GM20000 (cell line): ENCODE results near the gene ARF1.

Experiments
- DNase-seq: peaks from one replicate; pipeline ENCODE4 v3.0.0; 2012; ENCODE audit warnings: low spot score
- TF ChIP-seq, protein P1 (sequence below): IDR thresholded peaks from 2 replicates; pipeline ENCODE4 v1.5.1; 2012; ENCODE audit warnings: mild to moderate bottlenecking, control low read depth; ENCODE audit errors: extremely low read depth, missing control alignments

The ARF1 gene

DNA sequence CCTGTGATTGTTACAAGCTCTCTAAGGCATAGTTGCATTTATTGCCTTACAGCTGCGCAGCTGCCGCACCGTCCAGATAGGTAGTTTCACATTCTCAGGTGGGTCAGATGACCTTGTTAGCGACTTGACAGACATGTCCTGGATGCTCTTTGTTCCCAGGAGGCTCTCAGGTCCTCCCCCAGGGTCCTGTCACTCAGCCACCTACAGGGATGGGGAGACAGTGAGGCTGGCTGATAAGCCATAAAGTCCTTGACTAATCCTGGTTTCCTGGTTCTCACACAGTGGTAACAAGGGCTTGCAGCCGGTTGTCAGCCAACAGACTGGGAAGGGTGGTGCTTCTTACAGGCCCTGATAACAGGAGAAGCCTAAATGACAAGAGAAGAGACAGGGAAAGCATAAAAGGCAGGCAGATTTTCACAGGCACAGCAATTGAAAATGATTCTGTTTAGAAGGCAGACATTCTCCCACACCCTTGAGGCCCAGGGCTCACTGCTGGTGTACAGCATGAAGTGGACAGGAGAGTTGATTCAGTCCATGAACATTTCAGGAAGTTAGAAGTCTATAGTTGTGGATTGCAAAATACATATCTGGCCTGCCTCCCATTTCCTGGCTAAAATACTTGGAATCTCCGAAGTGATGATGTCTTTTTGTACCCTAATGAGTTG lies 2.9 kb downstream of the ARF1 start:
- DNase-seq = no peak
- TF ChIP-seq, protein P1, sequence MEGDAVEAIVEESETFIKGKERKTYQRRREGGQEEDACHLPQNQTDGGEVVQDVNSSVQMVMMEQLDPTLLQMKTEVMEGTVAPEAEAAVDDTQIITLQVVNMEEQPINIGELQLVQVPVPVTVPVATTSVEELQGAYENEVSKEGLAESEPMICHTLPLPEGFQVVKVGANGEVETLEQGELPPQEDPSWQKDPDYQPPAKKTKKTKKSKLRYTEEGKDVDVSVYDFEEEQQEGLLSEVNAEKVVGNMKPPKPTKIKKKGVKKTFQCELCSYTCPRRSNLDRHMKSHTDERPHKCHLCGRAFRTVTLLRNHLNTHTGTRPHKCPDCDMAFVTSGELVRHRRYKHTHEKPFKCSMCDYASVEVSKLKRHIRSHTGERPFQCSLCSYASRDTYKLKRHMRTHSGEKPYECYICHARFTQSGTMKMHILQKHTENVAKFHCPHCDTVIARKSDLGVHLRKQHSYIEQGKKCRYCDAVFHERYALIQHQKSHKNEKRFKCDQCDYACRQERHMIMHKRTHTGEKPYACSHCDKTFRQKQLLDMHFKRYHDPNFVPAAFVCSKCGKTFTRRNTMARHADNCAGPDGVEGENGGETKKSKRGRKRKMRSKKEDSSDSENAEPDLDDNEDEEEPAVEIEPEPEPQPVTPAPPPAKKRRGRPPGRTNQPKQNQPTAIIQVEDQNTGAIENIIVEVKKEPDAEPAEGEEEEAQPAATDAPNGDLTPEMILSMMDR = no peak

DNA sequence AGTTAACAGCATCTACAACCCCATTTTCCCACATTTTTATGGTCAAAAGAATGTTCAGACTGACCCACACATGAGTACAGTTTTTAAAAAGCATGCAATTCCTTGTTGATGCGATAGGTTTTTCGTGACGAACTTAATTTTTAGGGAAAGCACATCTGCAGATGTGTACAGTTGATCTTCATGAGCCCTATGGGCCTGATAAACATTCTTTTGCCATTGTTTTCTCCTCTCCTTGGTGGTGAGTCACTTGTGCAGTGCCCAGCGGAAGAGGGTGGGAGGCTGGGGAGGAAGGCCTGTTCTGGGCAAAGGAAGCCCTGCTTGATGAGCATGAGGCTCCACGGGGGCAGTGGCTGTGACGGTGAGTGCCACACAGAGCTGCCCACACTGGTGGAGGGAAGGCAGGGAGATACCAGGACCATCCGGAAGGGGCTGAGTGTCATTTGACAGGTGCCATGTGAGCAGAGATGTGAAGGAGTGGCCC lies 5.3 kb downstream of the ARF1 start:
- TF ChIP-seq, protein P1 = no peak
- no peak for DNase-seq

DNA sequence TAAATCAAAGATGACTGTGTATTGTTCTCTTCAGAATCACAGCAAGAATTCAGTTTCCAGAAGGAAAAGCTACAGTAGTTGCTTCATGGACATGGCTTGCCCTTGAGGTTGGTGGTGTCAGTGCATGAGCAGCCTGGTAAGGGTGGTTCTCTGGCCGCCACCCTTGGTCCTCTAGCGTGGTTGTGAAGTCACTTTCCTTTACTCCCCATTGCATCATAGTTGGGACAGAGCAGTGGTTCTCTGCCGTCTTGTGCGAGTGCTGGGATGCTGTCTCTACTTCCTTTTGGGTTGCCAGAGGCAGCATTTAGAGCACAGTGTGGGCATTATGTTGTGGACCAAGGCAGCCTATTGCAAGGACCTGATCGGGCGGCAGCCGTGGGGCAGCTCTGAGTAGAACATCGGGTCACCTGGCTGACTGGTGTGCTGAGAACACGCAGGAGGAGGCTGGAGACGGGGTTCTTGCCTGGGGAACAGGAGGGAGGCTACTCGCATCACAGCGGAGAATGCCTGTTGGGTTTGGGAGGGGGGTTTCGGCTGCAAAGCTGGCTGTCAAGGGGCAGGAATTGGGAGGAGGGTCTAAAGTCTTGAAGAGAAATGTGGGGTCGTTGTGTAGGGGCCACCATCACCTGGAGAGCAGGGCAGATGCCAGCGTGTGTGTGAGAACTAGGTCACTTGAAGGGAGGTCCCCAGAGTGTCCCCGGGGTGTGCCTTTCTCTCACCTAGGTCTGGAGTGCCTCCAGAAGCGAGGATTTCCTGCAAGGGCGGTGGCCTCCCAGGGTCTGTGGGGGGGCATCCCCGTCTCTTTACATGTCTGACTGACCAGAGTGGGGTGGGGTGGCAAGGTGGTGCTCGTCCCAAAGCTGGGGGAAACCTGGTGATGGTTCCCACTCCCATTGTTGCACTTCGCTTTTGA lies 6.3 kb downstream of the ARF1 start:
- no peak for DNase-seq
- TF ChIP-seq, protein P1 = no peak

DNA sequence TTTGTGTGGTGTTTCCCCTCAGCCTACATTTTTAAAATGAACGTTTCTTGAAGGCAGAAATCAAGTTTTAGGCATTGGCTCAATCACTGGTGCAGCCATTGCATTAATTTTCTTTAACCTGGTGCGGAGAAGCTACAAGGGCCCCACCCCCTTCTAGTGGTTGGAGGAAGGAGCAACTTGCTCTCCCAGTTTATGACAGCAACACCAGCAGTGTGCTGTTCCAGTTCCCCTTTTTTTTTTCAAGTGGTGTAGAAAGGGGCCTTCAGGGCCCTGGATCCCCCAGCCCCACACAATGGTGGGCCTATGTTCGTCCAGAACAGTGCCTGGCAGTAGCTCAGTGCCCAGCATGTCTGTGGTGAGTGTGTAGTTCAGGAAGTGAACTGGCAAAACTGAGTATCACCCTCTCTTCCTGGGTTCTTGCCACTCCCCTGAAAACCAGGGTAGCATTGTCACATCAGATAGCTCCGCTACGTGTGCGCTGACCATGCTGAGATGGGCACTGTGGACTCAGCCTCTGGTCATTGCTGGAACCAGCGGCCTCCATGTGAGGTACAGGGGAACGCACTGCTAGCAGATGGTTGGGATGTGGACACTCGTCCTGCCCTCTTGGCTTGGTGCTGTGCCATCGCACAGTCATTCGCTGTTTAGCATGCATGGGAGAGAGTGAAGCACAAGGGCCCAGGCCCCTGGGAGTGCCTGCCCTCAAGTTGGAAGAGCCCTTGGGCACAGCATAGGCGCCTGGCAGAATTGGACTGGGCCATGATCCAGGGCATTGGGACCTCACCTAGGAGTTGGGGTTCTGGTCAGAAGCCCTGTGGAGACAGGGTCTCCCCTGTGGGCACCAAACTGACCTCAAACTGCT lies 7.2 kb downstream of the ARF1 start:
- TF ChIP-seq, protein P1 = no peak
- no peak for DNase-seq

DNA sequence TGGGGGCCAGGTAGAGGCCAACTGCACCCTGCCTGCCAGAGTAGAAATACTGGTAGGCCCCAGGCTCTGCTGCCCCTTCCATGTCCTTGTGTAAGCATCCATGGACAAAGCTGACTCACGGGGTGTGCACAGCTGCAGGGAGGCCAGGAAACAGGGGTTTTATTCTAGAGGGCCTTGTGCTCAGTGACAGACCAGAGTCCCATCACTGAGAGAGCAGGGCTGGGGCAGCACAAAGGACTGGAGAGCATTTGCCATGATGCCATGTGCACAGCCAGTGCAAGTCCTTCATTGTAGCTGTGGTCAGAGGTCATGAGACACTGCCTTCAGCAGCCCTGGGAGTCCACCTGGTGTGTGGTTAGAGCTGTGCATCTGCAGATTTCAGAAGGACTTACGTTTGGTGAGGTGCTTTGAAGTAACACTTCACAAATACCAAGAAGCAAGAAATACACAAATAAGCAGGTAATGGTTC lies 8.1 kb downstream of the ARF1 start:
- DNase-seq = no peak
- TF ChIP-seq, protein P1 = no peak

DNA sequence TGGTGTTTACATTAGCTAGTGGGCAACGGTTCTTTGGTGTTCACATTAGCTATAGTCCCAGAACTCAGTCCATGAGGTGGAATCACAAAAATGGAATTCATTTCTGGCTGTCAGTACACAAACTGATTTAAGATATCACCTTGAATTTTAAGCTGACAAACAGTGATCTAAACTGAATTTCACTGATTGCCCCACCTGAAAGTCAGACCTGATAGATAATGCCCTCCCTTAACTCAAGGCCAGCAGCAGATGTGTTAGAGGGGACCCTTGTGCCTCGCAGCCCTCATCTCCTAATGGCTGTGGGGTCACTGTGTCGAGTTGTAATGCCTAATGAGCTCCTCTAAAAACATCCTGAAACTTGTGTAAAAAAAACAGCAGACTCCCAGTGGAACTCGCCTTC lies 8.6 kb downstream of the ARF1 start:
- DNase-seq = no peak
- TF ChIP-seq, protein P1 = no peak
